OCI-LY7 (cell line): ENCODE results near the gene UBE4B.

Source experiments
- CTCF ChIP-seq: fragments of 200-600 bp; sonication (generic); conservative IDR thresholded peaks from 2 replicates; pipeline ENCODE4 v1.5.1; 2014; ENCODE audit warnings: mild to moderate bottlenecking, antibody characterized with exemption, low read length, moderate library complexity, mixed read lengths
- EZH2phosphoT487 ChIP-seq: fragments of 200-600 bp; sonication (generic); IDR thresholded peaks from 2 replicates; pipeline ENCODE4 v1.6.1; 2018; ENCODE audit warnings: low read depth, borderline replicate concordance, mild to moderate bottlenecking, mixed run types, antibody characterized with exemption, low read length, moderate library complexity, mixed read lengths

DNA sequence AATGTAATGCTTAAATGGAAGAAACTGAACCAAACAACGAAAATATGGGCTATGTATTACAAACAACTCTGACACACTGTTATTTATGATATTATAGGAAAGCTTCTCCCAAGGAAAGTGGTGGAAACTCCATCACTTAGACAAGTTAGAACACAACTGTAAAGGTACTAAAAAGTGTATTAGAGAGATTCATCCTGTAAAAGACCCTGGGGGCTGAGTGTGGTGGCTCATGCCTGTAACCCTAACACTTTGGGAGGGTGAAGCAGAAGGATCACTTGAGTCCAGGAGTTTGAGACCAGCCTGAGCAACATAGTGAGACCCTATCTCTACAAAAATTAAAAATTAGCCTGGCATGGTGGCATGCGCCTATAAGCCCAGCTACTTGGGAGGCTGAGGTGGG lies 7.4 kb upstream of the UBE4B start:
- no peak for TF ChIP-seq CTCF
- TF ChIP-seq EZH2phosphoT487: no peak
